Astrocyte (in vitro differentiated cells and primary cell): ENCODE measurements around the gene CLEC18C. TPM values are rescaled to one million over a fixed set of nuclear protein-coding genes. Genes with fewer than 3 reads are reported as not detected.
"Not testable (repeated sequence)": the region's sequence is repeated elsewhere in the genome, so short reads cannot be mapped to it uniquely, and the experiment has no call there.

Source experiments
- DNase-seq: peaks from one replicate; pipeline ENCODE4 v3.0.0-alpha.2; 2010; ENCODE audit warnings: low read depth
- FAIRE-seq: peaks from 2 replicates; lab custom pipeline; 2011; peaks lifted over from hg19 to GRCh38; lab: Jason Lieb, UNC
- H2AFZ ChIP-seq: 2 replicates; pipeline ENCODE4 v1.6.0; 2012; ENCODE audit warnings: low read depth, low read length, inconsistent platforms
- H3K27ac ChIP-seq: 2 replicates; pipeline ENCODE4 v1.5.1; 2011; ENCODE audit warnings: low read depth, low read length, inconsistent platforms
- H3K27me3 ChIP-seq: 2 replicates; pipeline ENCODE4 v1.6.0; 2011; ENCODE audit warnings: low read length, inconsistent platforms; ENCODE audit not compliant: insufficient read depth
- H3K36me3 ChIP-seq: 2 replicates; pipeline ENCODE4 v1.5.1; 2011; ENCODE audit warnings: low read length, inconsistent platforms; ENCODE audit not compliant: insufficient read depth
- H3K4me1 ChIP-seq: 2 replicates; pipeline ENCODE4 v1.5.1; 2011; ENCODE audit warnings: low read length, inconsistent platforms; ENCODE audit not compliant: insufficient read depth
- H3K4me2 ChIP-seq: 2 replicates; pipeline ENCODE4 v1.6.0; 2012; ENCODE audit warnings: low read length, inconsistent platforms
- H3K4me3 ChIP-seq: 2 replicates; pipeline ENCODE4 v1.5.1; 2011; ENCODE audit warnings: low read depth, mild to moderate bottlenecking, low read length, inconsistent platforms; ENCODE audit not compliant: insufficient read depth
- H3K79me2 ChIP-seq: 2 replicates; pipeline ENCODE4 v1.6.0; 2012; ENCODE audit warnings: mild to moderate bottlenecking, low read length, inconsistent platforms; ENCODE audit not compliant: insufficient read depth
- H3K9ac ChIP-seq: 2 replicates; pipeline ENCODE4 v1.6.0; 2012; ENCODE audit warnings: mild to moderate bottlenecking, low read length, inconsistent platforms
- H3K9me3 ChIP-seq: 2 replicates; pipeline ENCODE4 v1.5.1; 2012; ENCODE audit warnings: low read depth, mild to moderate bottlenecking, low read length, inconsistent platforms; ENCODE audit not compliant: insufficient read depth
- H4K20me1 ChIP-seq: 2 replicates; pipeline ENCODE4 v1.6.0; 2012; ENCODE audit warnings: low read length, inconsistent platforms; ENCODE audit not compliant: insufficient read depth
- H3K27ac Mint-ChIP-seq: one replicate; pipeline ENCODE4 v1.8.0; 2021; ENCODE audit warnings: mild to moderate bottlenecking, mixed read lengths; ENCODE audit not compliant: unreplicated experiment
- H3K27me3 Mint-ChIP-seq: one replicate; pipeline ENCODE4 v1.8.0; 2021; ENCODE audit warnings: low read depth, mixed read lengths; ENCODE audit not compliant: unreplicated experiment
- H3K36me3 Mint-ChIP-seq: one replicate; pipeline ENCODE4 v1.8.0; 2021; ENCODE audit warnings: low read depth, mixed read lengths; ENCODE audit not compliant: unreplicated experiment
- H3K4me1 Mint-ChIP-seq: one replicate; pipeline ENCODE4 v1.8.0; 2021; ENCODE audit warnings: low read depth, mixed read lengths; ENCODE audit not compliant: unreplicated experiment
- H3K4me3 Mint-ChIP-seq: one replicate; pipeline ENCODE4 v1.8.0; 2021; ENCODE audit warnings: mild to moderate bottlenecking, moderate library complexity, mixed read lengths; ENCODE audit not compliant: unreplicated experiment
- H3K9me3 Mint-ChIP-seq: one replicate; pipeline ENCODE4 v1.8.0; 2021; ENCODE audit warnings: mild to moderate bottlenecking, mixed read lengths; ENCODE audit not compliant: unreplicated experiment
- EZH2 ChIP-seq: IDR thresholded peaks from 2 replicates; pipeline ENCODE4 v1.6.1; 2012; ENCODE audit warnings: mild to moderate bottlenecking, low read length, inconsistent platforms; ENCODE audit not compliant: insufficient read depth
- total RNA-seq: library from RNA; stranded (reverse); gene quantifications from 2 replicates; pipeline ENCODE4 v1.2.1, GENCODE V29; 2021
- TF ChIP-seq, protein P1 (sequence below): IDR thresholded peaks from 2 replicates; pipeline ENCODE4 v1.5.1; 2011; ENCODE audit warnings: low read depth, mild to moderate bottlenecking, inconsistent platforms, low read length, moderate library complexity; ENCODE audit not compliant: insufficient read depth

CLEC18C gene
- total RNA-seq, 1 donor from 2014 or later, result 1.4 TPM

DNA sequence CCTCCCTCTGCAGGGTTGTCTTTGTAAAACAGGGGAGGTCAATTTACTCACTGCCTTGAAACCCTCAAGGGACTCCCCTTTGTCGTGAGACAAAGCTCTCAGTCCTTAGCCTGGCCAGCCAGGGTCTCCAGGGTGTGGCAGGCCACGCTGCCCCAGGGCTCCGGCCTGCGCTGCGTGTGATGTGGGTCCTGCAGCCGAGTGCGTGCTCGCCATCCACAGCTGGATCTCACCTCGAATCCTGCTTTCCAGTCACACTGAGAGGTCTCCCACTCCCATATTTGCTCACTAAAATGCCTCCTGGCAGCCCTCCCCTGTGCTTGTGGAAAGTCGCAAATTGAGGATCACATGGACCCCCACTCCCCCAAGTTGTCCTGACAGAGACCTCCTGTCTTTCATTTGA lies 10.0 kb upstream of the CLEC18C start:
- Histone ChIP-seq H2AFZ (no peak overlapping the region), H3K9ac (no peak overlapping the region), H3K4me3 (no peak overlapping the region), H3K79me2 (no peaks in the 10 kb centered on the region), H3K36me3 (peaks cover 9% of the 10 kb centered on the region), H3K9me3 (no peaks in the 10 kb centered on the region), H3K4me1 (peaks cover 7% of the 10 kb centered on the region), H3K27ac (no peak overlapping the region), H4K20me1 (peaks cover 19% of the 10 kb centered on the region), H3K4me2 (no peak overlapping the region), H3K27me3 (no peaks in the 10 kb centered on the region)
- Mint-ChIP-seq H3K4me3 (no peak overlapping the region), H3K36me3 (peaks cover 3% of the 10 kb centered on the region), H3K27ac (peak overlapping the region; percentile 53), H3K27me3 (no peaks in the 10 kb centered on the region), H3K9me3 (no peaks in the 10 kb centered on the region), H3K4me1 (peaks cover 10% of the 10 kb centered on the region)
- FAIRE-seq, result no peak
- no peak for TF ChIP-seq EZH2
- TF ChIP-seq, protein P1, sequence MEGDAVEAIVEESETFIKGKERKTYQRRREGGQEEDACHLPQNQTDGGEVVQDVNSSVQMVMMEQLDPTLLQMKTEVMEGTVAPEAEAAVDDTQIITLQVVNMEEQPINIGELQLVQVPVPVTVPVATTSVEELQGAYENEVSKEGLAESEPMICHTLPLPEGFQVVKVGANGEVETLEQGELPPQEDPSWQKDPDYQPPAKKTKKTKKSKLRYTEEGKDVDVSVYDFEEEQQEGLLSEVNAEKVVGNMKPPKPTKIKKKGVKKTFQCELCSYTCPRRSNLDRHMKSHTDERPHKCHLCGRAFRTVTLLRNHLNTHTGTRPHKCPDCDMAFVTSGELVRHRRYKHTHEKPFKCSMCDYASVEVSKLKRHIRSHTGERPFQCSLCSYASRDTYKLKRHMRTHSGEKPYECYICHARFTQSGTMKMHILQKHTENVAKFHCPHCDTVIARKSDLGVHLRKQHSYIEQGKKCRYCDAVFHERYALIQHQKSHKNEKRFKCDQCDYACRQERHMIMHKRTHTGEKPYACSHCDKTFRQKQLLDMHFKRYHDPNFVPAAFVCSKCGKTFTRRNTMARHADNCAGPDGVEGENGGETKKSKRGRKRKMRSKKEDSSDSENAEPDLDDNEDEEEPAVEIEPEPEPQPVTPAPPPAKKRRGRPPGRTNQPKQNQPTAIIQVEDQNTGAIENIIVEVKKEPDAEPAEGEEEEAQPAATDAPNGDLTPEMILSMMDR, result no peak
- DNase-seq, result no peak

DNA sequence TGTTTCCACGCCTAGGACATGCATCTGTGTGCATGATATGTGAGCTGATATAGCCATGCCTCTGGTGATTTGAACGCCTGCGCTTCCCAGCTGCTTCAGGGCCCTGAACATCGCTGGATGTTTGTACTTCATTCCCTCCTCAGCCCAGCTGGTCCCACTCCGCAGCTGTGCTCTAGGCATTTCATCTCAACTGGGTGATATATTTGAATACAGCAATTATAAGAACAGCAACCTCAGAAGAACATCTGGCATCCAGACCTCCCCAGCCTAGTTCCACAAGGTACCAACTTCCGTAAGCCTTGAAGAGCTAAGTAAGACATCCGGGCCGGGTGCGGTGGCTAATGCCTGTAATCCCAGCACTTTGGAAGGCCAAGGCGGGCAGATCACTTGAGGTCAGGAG lies 6.9 kb upstream of the CLEC18C start:
- not testable (repeated sequence) for H3K27me3 Mint-ChIP-seq, H3K27ac Mint-ChIP-seq, H3K36me3 ChIP-seq, FAIRE-seq, H2AFZ ChIP-seq, DNase-seq, H3K27ac ChIP-seq, H3K36me3 Mint-ChIP-seq, H3K9ac ChIP-seq, H3K79me2 ChIP-seq, H4K20me1 ChIP-seq, H3K27me3 ChIP-seq, H3K4me2 ChIP-seq, H3K4me3 Mint-ChIP-seq, H3K9me3 ChIP-seq, H3K9me3 Mint-ChIP-seq, H3K4me1 ChIP-seq, H3K4me3 ChIP-seq
- H3K4me1 Mint-ChIP-seq, result peaks cover 10% of the 10 kb centered on the region

DNA sequence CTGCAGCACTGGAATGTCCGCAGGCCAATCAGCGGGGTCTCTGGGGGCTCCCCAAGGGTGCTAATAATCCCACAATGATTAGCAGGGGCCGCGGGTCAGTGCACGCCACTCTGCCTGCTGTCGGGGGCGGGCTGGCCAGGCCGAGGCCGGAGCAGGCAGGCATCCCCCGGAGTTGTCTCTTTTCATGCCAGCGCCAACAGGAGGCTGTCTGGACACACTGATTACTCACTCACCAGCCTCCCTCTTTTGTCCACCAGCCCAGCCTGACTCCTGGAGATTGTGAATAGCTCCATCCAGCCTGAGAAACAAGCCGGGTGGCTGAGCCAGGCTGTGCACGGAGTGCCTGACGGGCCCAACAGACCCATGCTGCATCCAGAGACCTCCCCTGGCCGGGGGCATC lies 329 bp downstream of the CLEC18C start:
- not testable (repeated sequence) for FAIRE-seq, H3K4me3 Mint-ChIP-seq, H3K36me3 Mint-ChIP-seq, H3K4me1 Mint-ChIP-seq, H2AFZ ChIP-seq, H4K20me1 ChIP-seq, H3K36me3 ChIP-seq, H3K4me2 ChIP-seq, H3K79me2 ChIP-seq, H3K27me3 ChIP-seq, H3K4me1 ChIP-seq, H3K4me3 ChIP-seq, H3K9me3 ChIP-seq, H3K27ac Mint-ChIP-seq, H3K27ac ChIP-seq, H3K9ac ChIP-seq, H3K27me3 Mint-ChIP-seq, DNase-seq, H3K9me3 Mint-ChIP-seq

DNA sequence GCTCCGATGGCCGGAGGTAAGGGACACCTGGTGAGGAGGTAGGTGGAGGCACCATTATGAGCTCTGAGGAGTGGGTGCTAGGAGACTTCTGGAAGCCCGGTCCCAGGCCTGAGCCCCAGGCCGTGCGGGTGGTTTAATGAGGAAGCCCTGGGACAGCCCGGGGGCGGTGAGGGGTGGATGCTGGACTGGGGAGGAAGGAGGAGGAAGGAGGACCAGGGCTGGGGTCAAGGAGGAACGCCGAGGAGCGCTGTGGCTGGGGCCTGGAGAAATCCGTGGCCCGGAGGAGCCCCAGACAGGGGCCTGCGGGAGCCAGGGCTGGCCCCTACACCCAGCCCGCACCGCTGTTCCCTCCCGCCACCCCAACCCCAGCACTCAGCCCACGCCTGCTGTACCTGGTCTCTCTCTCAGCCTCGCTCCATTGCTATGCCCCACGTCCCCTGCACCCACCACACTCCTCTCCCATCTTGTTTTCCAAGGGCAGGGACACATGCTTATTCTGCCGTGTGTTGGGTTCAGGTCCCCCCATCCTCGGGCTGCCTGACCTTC lies 873 bp downstream of the CLEC18C start:
- H3K9me3 ChIP-seq, H3K4me3 ChIP-seq, H2AFZ ChIP-seq, H3K79me2 ChIP-seq, DNase-seq, H3K36me3 Mint-ChIP-seq, H3K4me3 Mint-ChIP-seq, H3K27me3 ChIP-seq, H3K9ac ChIP-seq, H3K36me3 ChIP-seq, H3K9me3 Mint-ChIP-seq, H3K27me3 Mint-ChIP-seq, H3K27ac ChIP-seq, H3K4me2 ChIP-seq, H3K27ac Mint-ChIP-seq, H3K4me1 Mint-ChIP-seq, FAIRE-seq, H4K20me1 ChIP-seq, H3K4me1 ChIP-seq: not testable (repeated sequence)

DNA sequence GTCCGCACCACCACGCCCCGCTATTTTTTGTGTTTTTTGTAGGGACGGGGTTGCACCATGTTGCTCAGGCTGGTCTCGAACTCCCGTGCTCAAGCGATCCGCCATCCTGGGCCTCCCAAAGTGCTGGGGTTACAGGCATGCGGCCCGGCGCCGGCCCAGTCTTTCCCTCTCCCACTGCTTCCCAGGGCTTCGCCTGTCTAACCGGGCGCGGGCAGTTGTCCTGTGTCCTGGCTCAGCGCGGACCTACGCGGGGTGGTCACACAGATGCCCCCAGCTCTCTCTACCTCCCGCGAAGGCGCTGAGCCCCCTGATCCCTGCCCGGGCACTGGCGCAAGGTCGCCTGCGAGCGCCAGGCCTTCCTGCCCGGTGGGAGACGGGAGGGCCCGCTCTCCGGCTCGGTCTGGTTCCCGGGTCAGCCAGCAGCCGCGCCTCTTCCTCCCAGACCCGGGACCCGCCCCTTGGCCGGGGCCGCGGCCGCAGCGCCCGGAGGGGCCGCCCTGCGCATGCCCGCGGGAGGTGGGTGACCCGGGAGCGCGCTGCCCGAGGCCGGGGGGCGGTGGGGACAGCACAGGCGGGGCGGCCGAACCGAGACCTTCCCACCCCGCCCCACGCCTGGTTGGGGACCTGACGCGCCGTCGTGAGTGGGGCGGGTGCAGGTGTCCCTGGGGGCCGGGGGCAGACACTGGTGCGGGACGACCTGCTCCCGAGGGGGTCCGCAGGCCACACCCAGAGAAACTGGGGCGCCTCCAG lies 14.4 kb downstream of the CLEC18C start:
- not testable (repeated sequence) for H3K4me1 ChIP-seq, H3K9ac ChIP-seq, H3K79me2 ChIP-seq, H3K27ac Mint-ChIP-seq, H3K27me3 ChIP-seq, H3K9me3 ChIP-seq, FAIRE-seq, H3K4me2 ChIP-seq, DNase-seq, H3K4me3 Mint-ChIP-seq, H3K36me3 Mint-ChIP-seq, H3K4me3 ChIP-seq, H3K27me3 Mint-ChIP-seq, H4K20me1 ChIP-seq, H3K36me3 ChIP-seq, H3K9me3 Mint-ChIP-seq, H3K4me1 Mint-ChIP-seq, H2AFZ ChIP-seq, H3K27ac ChIP-seq
